WI38 (cell line): ENCODE results near the gene DOP1A.

Experiments
- H3K4me3 ChIP-seq: 2 replicates; pipeline ENCODE4 v1.5.1; 2011; ENCODE audit warnings: low read depth, mild to moderate bottlenecking, control low read depth, low read length
- CTCF ChIP-seq: IDR thresholded peaks from 2 replicates; pipeline ENCODE4 v1.5.1; 2012; ENCODE audit warnings: low read depth, mild to moderate bottlenecking, control low read depth, low read length

DOP1A gene

GRCh38 chr6:83188501-83188900 lies 121.0 kb downstream of the DOP1A start:
- no peak for TF ChIP-seq CTCF
- no peak overlapping the region for H3K4me3 ChIP-seq

GRCh38 chr6:83190626-83191025 lies 123.2 kb downstream of the DOP1A start:
- no peak for TF ChIP-seq CTCF
- no peak overlapping the region for H3K4me3 ChIP-seq

- H3K4me3 ChIP-seq: peak overlapping the region; percentile 74
These were observed 124.5 kb downstream of the DOP1A start for GRCh38 chr6:83191974-83192373.

GRCh38 chr6:83192456-83192855 lies 125.0 kb downstream of the DOP1A start:
- TF ChIP-seq CTCF: no peak
- H3K4me3 ChIP-seq: peak overlapping the region; percentile 74

GRCh38 chr6:83192871-83193746 lies 125.6 kb downstream of the DOP1A start, which contains the start of the genes PGM3 and RWDD2A:
Gene PGM3, minus strand, starts transcription at chr6:83193265. Its CDS starts 2,253 bp downstream, at chr6:83191012.
Gene RWDD2A, plus strand, starts transcription at chr6:83193357. Its CDS starts 1,095 bp downstream, at chr6:83194452.
- H3K4me3 ChIP-seq: peak within 1 kb of the TSS; percentile 74
- TF ChIP-seq CTCF: no peak

GRCh38 chr6:83193747-83194566 lies 126.5 kb downstream of the DOP1A start:
- TF ChIP-seq CTCF: no peak
- peak overlapping the region; percentile 74 for H3K4me3 ChIP-seq

GRCh38 chr6:83198486-83199172 lies 131.2 kb downstream of the DOP1A start:
- no peak for TF ChIP-seq CTCF
- no peak overlapping the region for H3K4me3 ChIP-seq
